Ishikawa (cell line): ENCODE measurements around the gene AATF.

Experiments
- FOXM1 ChIP-seq: IDR thresholded peaks from 2 replicates; pipeline ENCODE4 v1.6.1; 2012; ENCODE audit warnings: low read depth, borderline replicate concordance
- RAD21 ChIP-seq: IDR thresholded peaks from 2 replicates; pipeline ENCODE4 v1.6.1; 2012; ENCODE audit warnings: low read depth
- TAF1 ChIP-seq: IDR thresholded peaks from 2 replicates; pipeline ENCODE4 v1.6.1; 2012; ENCODE audit warnings: low read depth, mild to moderate bottlenecking

- no peak for TF ChIP-seq TAF1
- TF ChIP-seq RAD21 = no peak
- no peak for TF ChIP-seq FOXM1
Measured at GRCh38 chr17:37090941-37091340, 142.2 kb downstream of the AATF start.
